GM19324 (cell line): ENCODE results near the gene LYSMD4.
A peak's percentile ranks its signal among the peaks of the same experiment; 100 is the strongest.

ENCODE experiments used
- ATAC-seq: cut with Tn5 transposase; IDR thresholded peaks from one replicate; pipeline ENCODE4 v1.9.1; 2021; ENCODE audit warnings: mild to moderate bottlenecking, moderate library complexity; ENCODE audit not compliant: unreplicated experiment, low FRiP score

Gene LYSMD4

DNA sequence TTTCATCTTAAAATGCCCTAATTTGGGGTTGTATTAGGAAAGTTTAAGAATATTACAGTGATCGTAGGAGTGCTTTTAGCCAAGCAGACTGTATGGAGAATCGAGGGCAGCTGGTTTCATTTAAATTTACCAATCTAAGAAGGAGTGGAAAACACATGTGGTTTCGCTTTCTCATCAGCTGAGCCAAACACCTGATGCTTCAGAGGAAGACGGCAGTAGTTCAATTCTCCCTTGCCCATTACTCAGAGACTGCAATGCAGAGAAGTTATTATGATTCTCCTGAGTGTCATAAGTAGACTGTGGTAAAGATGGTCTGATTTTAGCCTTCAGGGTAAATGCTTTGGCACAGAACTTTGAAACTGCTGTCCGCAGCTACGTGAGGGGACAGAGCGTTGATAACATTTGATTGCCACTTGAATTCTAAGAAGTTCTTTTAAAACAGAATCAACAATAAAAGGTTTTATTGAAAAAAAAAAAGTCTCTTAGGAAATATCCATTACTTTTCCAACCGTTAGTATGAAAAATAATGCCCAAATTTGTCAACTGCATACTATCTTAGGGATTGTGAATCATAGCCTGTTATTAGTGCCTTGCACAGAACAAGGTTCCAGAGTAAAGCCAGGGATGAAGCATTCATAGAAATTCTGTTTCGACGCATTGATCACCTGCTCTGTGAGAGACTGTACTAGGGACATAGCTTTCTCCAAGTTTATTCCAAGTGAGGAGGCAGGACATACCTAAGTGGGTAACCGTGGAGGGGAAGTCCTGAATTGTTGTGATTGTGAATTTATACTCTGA lies 25.6 kb downstream of the LYSMD4 start:
- ATAC-seq: peak; percentile 44

DNA sequence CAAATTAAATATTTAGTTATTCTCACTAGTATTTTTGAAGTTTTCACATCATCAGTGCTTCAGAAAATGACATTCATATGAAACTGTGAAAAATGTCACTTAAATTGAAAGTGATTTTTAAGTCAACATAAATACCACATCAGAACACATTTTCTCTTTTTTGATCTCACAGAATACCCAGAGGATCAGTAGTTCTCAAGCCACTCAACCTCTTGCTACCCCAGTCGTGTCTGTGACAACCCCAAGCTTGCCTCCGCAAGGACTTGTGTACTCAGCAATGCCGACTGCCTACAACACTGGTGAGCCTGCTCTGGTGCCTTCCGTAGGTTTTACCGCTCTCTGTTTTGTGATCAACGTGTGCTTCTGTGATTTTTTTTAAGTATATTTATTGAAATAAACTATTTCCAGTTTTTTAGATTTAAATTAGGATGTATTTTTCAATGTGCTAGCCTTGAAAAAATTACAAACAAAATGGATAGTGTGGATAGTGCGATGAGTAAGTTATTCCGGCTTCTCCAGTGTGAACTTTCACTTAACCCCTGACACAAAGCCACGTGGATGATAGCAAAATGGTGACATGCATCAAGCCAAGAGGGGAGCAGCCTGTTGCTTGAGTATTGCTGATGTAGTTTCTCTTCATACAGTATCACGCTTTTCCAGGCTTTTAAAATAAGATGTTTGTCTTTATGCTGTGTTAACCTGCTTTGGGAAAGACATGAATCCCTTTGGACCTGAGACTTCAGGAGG lies 26.5 kb downstream of the LYSMD4 start:
- ATAC-seq: no peak

DNA sequence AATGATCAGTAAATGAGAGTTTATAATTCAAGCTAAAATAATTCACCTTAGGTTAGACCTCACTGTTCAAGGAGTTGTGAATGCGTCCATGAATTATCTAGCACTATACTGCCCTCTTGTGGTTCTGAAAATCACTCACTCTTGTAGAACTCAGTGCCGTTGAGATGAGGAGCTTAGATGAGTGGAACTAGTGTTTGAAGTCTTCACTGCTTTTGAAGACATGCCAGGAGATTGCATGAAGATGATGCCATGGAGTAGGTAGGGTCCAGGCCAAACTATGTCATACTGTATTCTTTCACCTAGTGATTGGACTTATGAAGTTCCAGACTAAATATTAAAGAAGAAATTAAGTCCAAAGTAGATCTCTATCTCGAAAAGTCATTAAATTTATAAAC lies 28.8 kb downstream of the LYSMD4 start:
- peak; percentile 61 for ATAC-seq

DNA sequence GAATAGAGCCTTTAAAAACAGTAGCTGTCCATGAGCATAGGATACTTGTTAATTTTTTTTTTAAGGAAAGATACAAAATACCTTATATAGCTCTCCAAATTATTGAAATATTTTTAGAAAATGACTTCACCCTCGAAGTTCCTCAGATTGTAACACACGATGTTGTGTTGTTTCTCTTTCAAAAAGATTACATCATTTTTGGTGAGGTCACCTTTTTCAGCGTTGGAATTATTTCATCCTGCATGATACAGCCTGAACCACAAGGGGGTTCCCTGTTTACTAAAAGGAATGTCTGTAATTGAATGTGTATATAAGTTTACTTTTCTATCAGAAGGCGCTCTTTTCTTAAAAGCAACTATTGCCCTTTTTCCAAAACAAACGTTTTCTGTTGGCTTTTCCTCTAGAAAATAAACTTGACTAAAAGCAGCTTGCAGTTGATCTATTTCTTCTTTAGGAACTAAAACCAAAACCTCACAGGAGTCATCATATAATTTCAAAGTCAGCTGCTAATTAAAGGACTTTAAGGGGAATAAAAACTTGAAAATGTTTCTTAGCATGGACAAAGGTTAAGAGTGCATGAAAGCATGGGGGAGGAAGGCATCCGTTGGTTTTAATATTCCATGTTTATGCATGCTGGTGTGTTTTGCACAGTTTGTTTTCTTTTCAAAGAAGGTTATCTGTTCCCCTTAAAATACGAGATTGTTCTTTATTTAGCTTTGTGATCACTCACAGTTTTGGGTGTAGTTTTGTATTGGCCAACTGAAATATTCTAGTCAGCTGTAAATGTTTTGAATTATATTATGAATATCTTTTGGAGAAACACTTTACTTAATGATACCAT lies 29.4 kb downstream of the LYSMD4 start:
- peak; percentile 6 for ATAC-seq

DNA sequence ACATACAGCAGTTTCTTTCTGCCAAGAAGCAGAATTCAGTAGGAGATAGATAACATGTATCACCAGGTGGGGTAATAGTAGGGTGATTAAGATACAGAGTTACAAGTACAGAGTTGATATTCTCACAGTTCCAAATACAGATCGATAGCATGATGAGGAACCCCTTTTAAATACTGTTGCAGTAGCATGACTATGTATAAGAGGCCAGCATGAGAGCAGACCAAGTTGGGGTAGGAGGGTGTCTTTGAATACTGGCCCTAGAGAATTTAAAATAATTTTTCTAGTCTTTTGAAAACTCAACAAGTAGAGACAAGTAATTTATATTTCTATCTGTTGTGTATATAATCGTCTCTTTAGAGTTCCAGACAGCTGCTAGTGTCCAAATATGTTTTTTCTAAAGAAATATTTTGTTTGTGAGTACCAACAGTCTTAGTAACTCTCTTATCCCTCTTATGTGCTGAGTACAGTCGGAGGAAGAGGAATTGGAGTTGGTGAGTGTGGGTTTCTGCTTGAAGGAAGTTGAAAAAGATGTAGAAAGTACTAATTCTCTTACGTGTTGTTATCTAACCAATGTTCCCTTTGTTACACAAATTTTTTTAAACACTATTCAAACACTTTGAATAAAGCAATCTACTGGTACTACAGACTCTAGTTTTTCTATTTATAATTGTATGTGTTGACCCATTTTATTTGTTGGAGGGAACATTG lies 30.2 kb downstream of the LYSMD4 start:
- ATAC-seq: no peak

DNA sequence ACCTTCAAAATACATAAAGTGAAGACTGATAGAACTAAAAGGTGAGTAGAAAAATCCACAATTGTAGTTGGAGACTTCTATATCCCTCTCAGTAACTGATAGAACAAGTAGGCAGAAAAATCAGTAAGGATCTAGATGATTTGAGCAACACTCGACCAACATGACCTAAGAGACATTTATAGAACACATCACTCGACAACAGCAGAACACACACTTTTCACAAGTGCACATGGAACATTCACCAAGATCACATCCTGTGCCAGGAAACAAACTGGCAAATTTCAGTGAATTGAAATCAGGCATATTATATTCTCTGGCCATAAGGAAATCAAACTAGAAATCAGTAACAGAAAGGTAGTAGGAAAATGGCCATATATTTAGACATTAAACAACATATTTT lies 37.1 kb downstream of the LYSMD4 start:
- no peak for ATAC-seq

DNA sequence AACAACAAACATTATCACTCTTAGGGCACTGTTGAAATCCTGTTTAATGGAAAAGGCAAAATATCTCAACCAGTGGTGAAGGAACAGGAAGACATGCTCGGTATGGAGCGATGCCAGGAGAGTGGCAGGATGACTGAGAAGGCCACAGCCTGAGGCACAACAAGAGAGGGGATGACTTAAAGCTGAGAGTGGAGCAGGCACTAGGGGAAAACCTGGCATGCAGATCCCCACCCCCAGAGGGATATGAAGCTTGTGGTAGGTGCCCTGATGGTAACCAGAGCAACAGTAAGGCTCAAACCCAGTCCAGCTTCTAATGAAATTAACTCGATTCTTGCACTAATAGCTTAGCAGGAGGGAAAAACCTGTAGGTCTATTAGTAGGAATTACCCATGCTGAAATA lies 40.4 kb downstream of the LYSMD4 start:
- ATAC-seq: no peak

DNA sequence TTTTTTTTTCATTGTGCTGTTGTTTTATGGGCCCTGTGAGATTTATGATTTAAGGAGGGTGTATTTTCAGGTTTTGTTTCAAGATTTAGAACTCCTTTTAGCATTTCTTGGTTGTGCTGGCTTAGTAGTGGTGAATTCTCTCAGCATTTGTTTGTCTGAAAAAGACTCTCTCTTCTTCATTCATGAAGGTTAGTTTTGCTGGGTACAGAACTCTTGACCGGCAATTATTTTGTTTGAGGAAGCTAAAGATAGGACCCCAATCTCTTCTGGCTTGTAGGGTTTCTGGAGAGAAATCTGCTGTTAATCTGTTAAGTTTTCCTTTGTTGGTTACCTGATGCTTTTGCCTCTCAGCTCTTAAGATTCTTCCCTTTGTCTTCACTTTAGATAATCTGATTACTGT lies 46.9 kb downstream of the LYSMD4 start:
- no peak for ATAC-seq

DNA sequence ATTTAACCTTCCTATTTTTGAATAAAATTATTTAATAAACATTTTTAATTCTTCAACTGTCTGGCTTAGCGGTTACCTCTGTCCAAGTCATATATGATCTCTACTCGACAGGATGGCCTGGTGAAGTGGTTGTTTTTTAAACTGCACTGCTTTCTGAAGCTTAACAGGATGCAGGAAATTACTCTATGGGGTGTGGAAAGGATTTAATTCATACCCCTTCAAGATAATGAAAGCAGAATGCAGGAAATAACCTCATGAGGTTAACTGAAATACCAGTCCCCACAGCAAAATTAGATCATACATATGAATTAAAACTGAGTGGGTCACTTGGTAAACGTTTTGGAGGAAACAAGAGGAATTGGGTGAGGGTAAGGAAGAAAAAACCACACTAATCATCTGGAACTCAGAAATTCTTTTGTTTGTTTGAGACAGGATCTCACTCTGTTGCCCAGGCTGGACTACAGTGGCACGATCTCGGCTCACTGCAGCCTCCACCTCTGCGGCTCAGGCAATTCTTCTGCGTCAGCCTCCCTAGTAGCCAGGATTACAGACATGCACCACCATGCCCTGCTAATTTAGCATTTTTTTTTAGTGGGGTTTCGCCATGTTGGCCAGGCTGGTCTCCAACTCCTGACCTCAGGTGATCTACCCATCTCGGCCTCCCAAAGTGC lies 50.1 kb downstream of the LYSMD4 start:
- ATAC-seq: no peak

DNA sequence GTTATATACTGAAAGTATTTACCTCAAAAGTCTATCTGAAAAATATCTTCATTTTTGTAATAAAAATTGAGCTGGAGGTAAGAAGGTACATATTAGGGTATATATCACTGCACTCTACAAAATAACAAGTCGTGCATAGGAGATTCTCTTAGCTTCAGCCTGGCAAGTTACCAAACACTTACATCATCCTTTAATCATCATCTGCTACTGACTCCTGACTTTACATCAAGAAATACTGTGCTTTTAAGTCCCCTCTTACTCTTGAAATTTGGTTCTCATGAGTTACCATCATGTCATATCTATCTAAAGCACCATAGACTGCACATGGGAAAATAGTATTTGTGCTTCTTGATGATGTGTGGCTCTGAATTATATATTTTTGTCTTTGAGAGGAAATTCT lies 50.8 kb downstream of the LYSMD4 start:
- ATAC-seq: no peak

DNA sequence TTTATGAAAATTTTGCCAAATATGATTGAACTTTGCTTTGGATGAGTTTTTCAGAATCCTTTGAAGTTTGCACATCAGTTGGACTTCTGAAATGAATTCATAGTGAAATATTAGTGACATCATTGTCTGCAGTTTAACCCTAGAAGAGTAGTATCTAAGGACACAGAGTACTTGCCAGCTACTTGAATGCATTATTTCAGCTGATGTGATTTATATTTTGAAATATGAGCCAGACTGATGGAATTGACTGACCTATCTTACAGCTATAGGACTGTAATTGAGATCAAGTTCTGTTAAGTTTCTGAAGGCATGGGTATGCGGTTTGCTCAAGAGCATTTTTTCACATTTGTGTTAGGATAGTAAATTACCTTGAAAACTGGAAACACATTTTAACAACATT lies 51.2 kb downstream of the LYSMD4 start:
- no peak for ATAC-seq

DNA sequence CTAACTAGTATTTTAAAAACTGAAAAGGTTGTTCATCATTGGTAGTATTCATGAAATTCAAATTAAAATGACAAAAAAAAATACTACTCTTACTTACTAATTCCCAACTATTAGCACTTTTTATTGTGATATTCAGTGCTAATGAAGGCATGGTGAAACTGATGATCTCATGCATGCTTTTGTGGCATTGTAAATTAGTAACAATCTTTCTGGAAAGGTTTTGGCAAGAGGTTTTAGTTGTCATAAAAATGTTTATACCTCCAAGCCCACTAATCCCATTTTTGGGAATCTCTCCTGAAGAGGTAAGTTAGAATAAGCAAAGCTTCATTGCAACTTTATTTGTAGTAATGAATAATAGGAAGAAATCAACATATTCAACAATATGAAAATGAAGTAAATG lies 53.0 kb downstream of the LYSMD4 start:
- ATAC-seq: no peak

DNA sequence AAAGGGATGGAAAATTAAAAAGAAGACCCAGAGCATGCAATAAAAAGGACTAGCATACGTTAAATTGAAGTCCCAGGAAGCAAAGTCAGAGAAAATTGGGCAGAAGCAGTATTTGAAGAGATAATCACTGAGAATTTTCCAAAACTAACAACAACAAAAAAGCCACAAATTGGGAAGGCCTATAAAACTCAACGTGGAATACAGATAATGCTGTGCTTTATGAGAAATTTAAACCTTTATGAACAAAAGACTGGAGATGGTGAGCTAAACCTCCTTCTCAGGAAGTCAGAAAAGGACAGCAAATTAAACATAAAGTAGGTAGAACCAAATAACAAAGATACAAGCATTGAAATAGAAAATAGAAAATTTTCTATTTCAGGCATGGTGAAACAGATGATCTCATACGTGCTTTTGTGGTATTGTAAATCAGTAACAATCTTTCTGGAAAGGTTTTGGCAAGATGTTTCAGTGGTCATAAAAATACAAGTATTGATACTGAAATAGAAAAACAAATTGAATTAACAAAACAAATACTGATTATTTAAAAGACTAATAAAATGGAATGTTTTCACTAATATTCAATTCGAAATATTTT lies 55.6 kb downstream of the LYSMD4 start:
- peak; percentile 38 for ATAC-seq
